Measurements from ENCODE around the gene MGLL.

Gene MGLL

GRCh38 chr3:127647166-127647844 is 175.0 kb downstream of the MGLL start:
- no peak for DNase-seq

GRCh38 chr3:127646501-127647046 is 175.7 kb downstream of the MGLL start:
- DNase-seq: no peak

- DNase-seq: no peak
These were observed 176.8 kb downstream of the MGLL start for GRCh38 chr3:127645371-127646015.

GRCh38 chr3:127644641-127645370 is 177.5 kb downstream of the MGLL start:
- no peak for DNase-seq

GRCh38 chr3:127640042-127640355 is 182.3 kb downstream of the MGLL start:
- DNase-seq: no peak

- no peak for DNase-seq
These were observed 182.9 kb downstream of the MGLL start for GRCh38 chr3:127639173-127640041.

Data from DMS 273 treated with DMSO at 0.1 percent for 48 hours (cell line).